Gastroesophageal sphincter (tissue), 3 donors: ENCODE measurements around the gene DOK7.

Source experiments
- POLR2A ChIP-seq, 2 donors: fragments of 450-650 bp; IDR thresholded peaks; one replicate each; pipeline ENCODE4 v1.6.1; 2017; ENCODE audit warnings: antibody characterized with exemption in 2 of 2, mild to moderate bottlenecking in 2 of 2, moderate library complexity in 1 of 2
- POLR2AphosphoS5 ChIP-seq: sonication (generic); formaldehyde crosslinking; IDR thresholded peaks from one replicate; pipeline ENCODE4 v1.6.1; 2017; ENCODE audit warnings: antibody characterized with exemption
- TF ChIP-seq, protein P1 (sequence below), 4 experiments: fragments of 200-600 bp in 2 of 4; fragments of 450-650 bp in 2 of 4; sonication (generic) in 1 of 4; IDR thresholded peaks; one replicate each; pipeline ENCODE4 v1.5.1; 2017 to 2019; ENCODE audit warnings: antibody characterized with exemption in 4 of 4, mild to moderate bottlenecking in 2 of 4, moderate library complexity in 2 of 4

DNA sequence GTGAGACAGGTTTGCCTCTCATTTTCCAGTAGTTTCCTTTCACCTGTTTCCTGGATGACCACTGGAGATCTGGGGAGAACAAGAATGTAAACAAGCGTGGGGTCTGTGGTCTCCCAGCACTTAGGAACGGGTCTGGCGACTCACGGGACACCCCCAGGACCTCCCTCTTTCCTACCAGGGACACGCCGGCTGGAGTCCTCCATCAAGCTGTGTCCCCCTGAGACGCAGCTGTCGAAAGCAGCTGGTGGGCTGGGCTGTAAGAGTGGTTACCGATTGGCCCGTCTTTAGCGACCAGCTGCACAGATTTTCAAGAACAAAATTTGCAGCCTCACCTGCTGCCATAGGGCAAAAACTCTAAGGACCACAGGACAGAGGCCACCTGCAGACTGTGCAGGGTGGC lies 57.2 kb downstream of the DOK7 start:
- TF ChIP-seq POLR2A (IDR thresholded peaks at IDR 0.05) (no peak), POLR2AphosphoS5 (no peak)
- TF ChIP-seq, protein P1, sequence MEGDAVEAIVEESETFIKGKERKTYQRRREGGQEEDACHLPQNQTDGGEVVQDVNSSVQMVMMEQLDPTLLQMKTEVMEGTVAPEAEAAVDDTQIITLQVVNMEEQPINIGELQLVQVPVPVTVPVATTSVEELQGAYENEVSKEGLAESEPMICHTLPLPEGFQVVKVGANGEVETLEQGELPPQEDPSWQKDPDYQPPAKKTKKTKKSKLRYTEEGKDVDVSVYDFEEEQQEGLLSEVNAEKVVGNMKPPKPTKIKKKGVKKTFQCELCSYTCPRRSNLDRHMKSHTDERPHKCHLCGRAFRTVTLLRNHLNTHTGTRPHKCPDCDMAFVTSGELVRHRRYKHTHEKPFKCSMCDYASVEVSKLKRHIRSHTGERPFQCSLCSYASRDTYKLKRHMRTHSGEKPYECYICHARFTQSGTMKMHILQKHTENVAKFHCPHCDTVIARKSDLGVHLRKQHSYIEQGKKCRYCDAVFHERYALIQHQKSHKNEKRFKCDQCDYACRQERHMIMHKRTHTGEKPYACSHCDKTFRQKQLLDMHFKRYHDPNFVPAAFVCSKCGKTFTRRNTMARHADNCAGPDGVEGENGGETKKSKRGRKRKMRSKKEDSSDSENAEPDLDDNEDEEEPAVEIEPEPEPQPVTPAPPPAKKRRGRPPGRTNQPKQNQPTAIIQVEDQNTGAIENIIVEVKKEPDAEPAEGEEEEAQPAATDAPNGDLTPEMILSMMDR (IDR thresholded peaks at IDR 0.05), result no peak
